HG03066 (cell line): ENCODE measurements around the gene CES2.
"Not testable (repeated sequence)": the region's sequence is repeated elsewhere in the genome, so short reads cannot be mapped to it uniquely, and the experiment has no call there.

Experiments used
- ATAC-seq: cut with Tn5 transposase; IDR thresholded peaks from one replicate; pipeline ENCODE4 v1.9.1; 2021; ENCODE audit warnings: low read depth; ENCODE audit not compliant: unreplicated experiment

The CES2 gene

GRCh38 chr16:66974932-66975246 lies 39.6 kb downstream of the CES2 start:
- ATAC-seq: not testable (repeated sequence)

GRCh38 chr16:66975302-66975893 lies 40.1 kb downstream of the CES2 start:
- ATAC-seq: no peak

GRCh38 chr16:66976746-66977145 lies 41.4 kb downstream of the CES2 start:
- ATAC-seq: no peak

- ATAC-seq: peak; percentile 89
These were observed 42.2 kb downstream of the CES2 start for GRCh38 chr16:66977341-66978113.

GRCh38 chr16:66979011-66979717 lies 43.8 kb downstream of the CES2 start:
- ATAC-seq: no peak

GRCh38 chr16:66983033-66983432 lies 47.7 kb downstream of the CES2 start:
- no peak for ATAC-seq

GRCh38 chr16:66984892-66985311 lies 49.6 kb downstream of the CES2 start:
- ATAC-seq: no peak

DNA sequence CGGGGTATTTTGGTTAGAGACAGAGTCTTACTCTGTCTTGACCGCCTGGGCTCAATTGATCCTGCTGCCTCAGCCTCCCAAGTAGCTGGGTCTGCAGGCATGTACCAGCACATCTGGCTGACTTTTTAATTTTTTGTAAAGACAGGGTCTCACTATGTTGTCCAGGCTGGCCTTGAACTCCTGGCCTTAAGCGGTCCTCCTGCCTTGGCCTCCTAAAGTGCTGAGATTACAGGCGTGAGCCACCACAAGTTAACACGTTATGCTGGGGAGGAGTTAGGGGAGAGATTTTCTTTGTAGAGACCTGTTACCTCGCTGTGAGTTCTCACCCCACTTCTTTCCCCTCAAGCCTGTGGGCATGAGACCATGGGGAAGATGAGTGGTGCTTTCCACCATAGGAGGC lies 51.2 kb downstream of the CES2 start:
- no peak for ATAC-seq

GRCh38 chr16:66988197-66988788 lies 53.0 kb downstream of the CES2 start, which contains the start of gene CES4A:
CES4A (plus strand) TSS chr16:66988589; CDS start chr16:66988773, 184 bp downstream.
- no peak for ATAC-seq

DNA sequence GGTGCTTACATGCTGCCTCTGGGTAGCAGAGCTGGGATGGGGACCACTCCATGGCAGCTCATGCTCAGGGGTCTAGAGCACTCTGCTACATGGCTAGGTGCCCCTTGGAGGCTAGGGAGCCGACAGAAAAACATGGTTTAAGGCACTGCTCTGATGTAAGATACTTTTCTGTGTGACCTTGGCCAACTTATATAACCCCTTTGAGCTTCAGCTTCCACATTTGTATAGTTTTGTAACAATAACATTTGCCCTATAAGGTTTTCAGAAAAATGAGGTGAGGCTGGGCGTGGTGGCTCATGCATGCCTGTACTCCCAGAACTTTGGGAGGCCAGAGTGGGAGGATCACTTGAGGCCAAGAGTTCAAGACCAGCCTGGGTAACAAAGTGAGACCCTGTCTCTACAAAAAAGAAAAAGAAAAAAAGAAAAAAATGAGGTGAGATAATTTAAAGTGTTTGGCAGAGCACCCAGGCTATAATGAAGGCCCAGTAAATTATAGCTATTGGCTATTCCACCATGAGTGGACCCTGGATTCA lies 56.3 kb downstream of the CES2 start:
- no peak for ATAC-seq

GRCh38 chr16:66993558-66993957 lies 58.2 kb downstream of the CES2 start:
- ATAC-seq: not testable (repeated sequence)
